Measurements from ENCODE around the gene COBL.

Gene COBL

GRCh38 chr7:51269911-51270310 lies 46.7 kb downstream of the COBL start:
- DNase-seq = no peak

- DNase-seq = no peak
These were observed 47.3 kb downstream of the COBL start for GRCh38 chr7:51269321-51269720.

- no peak for DNase-seq
These were observed 47.8 kb downstream of the COBL start for GRCh38 chr7:51268859-51269258.

GRCh38 chr7:51267169-51267568 lies 49.4 kb downstream of the COBL start:
- DNase-seq = no peak

DNA sequence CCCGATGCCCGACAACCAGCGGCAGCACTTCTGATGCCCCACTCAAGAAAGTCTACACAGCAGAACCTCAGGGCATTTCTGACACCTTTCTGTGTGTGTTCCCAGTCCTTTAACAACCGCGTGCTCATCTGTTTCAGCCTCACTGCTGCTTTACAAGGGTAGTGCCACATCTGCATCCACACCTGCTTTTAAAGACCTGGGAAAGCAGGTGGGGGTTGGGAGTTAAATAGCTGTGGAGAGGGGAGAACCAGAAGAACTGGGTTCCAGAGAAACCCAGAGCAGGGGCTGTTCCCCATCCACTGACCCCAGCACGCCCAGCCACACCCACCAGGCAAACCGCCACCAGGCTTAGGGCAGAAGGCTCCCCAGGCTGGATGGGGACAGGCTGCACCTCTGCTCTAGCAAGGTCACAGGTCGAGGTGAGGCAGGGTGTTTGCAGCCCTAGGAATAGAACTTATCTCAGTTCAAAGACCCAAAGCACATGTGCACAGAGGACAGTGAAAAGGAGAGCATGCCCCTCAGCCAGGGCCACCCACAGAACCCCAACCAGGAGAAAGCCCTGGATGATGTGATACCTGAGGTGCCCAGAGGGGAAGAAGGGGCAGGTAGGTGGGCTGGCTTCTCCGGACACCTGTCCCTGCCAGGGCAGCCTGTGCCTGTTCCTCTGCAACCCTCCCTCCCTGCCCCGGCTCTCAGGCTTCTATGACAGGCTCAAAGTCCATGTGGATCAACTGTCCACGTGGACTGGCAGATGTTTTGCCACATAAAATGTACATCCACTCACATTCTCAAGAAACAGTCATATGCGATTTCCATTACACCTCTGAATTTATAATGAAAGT lies 51.3 kb downstream of the COBL start:
- no peak for DNase-seq

- no peak for DNase-seq
These were observed 52.8 kb downstream of the COBL start for GRCh38 chr7:51263631-51264484.

DNA sequence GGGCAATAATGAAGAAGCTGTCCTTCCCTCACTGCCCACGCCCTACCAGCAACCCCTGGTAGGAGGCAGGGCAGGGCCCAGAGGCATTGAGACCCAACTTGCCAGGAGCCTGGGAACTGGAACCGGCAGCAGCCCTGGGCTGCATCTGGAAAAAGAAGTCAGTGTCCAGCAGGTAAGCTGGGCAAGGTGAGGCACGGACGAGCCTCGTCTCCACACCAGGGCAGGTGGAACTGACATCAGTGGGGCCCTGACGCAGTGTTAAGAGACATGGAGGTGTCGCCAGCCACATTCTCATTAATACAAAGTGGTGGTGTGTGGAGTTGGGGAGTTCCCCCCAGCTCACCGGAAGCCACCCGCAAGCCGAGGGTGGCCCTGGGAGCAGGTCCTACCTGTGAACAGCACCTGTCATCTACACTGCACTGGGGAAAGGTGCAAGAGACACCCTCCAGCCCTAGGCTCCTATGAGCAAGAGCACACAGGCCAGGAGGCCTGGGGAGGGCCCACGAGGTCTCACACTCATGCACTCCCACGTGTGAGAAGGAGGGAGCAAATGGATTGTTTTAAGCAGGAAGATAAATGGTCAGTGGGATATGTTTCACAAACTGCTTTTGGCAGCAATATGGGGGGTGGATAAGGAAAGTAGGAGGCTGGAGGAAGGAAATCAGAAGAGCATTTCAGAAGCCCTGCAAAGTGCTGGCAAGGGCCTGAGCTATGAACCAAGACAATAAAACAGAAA lies 53.6 kb downstream of the COBL start:
- no peak for DNase-seq

DNA sequence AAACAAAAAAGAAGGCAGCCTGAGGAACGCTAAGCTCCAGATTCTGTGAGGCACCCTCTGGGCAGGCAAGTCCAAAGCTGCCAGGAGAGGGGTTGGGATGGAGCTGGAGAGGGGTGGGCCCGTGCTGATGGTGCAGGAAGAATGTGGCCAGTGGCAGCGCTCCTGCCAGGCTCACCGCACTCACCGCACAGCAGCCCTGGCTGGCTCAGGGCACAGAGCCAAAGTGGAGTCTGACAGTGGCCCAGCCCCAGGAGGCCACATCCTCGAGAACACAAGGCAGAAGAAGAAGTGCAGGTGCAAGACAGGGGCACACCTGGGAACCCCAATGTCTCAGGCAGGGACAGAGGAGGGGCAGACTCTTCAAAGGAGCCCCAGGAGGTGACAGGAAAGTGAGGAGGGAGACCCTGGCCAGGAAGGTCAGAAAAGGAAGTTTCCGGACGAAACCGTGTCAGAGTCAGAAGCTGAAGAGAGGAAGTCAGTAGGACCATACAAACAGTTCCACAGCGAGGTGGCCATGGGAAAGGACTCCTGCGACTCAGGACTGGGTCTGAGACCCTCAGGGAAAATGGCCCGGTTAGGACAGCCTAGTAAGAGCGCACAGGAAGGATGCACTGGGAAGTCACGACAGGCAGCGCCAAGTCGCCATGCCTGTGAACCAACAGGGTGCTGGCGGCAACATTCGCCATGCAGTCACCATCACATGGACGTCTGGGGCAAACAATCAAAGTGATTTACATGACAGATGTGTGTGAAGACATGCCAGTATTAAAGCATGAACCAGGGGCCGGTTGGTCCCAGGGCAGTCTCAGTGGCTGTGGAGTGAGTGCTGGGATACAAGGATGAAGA lies 54.4 kb downstream of the COBL start:
- DNase-seq = no peak

- DNase-seq = no peak
These were observed 55.3 kb downstream of the COBL start for GRCh38 chr7:51261117-51261835.

DNA sequence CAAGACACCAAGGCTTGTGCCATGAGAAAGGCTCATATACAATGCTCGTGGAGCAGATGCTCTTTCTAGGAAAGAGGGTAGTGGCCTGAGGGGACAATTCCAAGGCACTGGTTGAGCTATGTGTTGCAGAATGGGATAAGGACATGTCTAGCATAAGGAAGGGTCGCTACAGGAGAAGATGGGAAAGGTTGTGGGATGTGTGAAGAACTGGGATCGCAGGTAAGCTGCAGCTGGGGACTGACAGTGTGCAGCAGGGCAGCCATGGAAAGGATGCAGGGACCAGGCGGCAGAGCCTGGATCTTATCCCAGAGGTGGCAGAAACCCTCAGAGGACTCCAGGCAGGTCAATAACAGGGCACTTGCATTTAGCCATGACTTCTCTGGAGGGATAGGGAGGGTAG lies 56.1 kb downstream of the COBL start:
- DNase-seq = no peak

DNA sequence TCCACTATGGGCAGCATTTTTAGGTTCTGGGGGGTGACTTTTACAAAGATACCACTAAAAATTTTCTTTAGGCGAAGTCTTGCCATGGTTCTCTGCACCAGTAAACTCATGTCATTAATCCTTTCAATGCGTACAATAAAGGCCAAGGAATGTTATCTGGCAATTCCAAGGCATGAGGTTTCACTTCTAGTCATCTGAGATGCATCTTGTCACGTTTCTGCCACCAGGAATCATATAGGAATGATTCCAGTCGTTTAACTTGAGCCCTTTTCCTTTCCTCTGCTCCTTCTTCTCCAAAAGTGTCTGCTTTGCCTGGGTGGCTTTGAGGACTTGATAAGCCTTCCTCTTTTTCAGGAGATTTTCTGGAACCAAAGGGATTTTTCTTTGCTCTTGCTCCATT lies 56.8 kb downstream of the COBL start:
- no peak for DNase-seq

- no peak for DNase-seq
These were observed 59.7 kb downstream of the COBL start for GRCh38 chr7:51256916-51257315.

DNA sequence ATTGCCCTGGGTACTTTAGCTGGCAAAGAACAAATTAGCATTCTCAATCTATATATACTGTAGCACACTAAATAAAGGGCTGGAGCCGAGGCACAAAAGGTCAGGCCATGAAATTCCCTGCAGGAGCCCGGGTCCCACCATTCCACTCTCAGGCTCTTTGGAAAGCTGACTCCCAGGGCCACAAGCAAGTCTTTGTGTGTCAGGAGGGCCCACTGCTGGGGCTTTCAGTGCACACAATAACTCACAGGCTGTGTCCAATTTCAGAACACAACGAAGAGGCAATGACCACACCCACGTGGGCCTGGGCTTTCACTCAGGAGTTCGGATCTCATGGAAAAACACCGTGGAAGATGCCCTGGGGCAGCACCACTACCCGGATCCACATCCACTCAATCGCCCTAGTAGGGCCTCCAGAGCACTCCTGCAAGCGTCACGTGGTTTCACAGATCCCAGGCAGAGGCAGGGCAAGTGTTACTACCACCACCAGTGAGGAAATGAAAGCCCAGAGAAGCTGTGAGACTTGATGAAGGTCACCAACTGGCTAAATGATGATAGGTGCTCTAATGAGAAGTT lies 60.3 kb downstream of the COBL start:
- no peak for DNase-seq

DNA sequence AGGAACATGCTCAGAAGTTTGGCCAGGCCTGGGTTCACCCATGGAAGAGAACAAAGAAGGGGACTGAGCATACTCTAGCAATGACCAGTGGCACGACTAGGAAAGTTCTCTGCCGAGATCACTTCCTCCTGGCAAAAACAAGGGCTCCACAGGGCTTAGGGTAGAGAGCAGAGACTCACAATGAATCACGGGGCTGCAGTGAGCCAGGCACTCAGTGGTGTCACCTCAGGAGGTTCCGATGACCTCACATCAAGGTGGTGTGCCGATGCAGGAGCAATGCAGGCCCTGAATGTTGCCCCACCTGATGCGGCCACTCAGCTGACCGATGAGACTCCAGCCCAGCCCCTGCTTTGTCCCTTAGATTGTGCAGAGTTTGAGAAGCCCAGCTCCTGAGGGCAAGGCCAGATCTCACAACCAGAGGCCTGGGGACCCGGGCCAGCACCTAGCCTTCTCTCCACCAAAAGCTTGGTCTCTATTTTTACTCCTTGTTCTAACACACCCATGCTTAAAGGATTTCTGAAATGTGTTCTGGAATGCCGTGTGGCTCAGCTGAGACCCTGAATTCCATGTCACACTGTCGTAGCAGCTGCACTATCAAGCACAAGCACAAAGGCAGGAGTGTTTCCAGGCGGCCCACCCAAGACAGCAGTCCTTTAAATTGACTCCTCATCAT lies 60.9 kb downstream of the COBL start:
- no peak for DNase-seq

DNA sequence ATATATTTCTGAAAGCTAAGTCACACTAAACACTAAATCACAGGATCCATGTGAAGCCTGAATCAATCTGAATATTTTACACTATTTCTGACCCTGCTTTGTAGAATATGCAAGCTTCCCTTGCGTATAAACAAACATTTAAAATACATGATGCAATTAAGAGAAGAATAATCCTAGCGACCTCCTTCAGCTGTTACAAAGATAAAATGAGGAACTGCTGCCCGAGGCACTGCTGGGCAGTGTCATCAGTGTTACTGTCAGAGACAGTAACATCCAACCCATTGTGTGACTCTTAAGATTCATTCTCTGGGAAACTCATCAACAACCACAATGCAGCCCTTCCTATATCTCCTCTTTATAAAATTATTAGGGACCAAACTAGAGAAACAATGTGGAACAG lies 61.6 kb downstream of the COBL start:
- DNase-seq = no peak

DNA sequence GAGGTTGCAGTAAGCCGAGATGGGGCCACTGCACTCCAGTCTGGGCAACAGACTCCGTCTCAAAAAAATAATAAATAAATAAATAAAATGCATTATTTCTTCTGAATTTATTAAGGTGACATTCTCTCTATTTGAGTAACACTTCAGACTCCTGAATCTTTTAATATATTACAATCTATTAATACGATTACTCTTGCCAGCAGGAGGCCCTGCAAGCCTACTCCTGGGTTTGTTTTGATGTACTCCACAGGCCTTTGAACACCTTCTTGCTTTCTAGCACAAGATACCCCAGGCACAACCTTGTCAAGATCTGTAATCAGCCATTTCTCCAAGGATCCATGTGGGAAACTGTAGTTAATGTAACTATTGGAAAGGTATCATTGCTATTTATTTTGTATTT lies 63.5 kb downstream of the COBL start:
- DNase-seq = no peak

DNA sequence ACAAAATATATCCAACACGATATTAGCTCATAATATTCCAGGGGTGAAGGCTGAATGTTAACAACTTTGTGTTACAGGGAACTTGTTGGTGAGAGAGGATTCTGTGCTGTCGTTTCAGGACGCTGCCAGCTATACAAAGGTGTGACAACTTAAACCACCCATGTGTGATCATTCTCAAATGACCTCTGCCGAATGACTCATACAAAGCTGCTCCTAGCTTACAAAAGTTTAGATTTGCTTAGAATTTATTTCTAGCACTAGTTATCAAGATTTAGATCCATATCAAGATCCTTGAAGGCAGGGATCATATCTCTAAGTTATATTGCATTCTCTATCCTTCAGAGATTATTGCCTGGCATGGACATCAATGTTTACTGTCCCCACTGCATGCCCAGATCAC lies 65.3 kb downstream of the COBL start:
- DNase-seq = no peak

GRCh38 chr7:51250512-51250911 lies 66.1 kb downstream of the COBL start:
- DNase-seq = no peak

DNA sequence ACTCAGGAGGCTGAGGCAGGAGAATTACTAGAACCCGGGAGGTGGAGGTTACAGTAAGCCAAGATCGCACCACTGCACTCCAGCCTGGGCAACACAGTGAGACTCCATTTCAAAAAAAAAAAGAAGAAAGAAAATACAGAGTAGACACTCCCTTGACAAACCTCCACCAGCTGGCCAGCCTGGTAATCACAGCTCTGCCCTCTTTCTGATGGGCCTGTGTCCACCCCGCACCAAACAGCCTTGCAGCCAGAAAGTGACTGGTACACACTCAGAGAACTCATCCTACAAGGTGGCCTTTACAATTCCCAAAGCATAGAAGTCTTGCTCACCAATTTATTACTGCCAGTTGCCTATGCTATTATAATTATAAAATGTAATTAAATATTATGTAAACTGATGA lies 66.6 kb downstream of the COBL start:
- DNase-seq = no peak

DNA sequence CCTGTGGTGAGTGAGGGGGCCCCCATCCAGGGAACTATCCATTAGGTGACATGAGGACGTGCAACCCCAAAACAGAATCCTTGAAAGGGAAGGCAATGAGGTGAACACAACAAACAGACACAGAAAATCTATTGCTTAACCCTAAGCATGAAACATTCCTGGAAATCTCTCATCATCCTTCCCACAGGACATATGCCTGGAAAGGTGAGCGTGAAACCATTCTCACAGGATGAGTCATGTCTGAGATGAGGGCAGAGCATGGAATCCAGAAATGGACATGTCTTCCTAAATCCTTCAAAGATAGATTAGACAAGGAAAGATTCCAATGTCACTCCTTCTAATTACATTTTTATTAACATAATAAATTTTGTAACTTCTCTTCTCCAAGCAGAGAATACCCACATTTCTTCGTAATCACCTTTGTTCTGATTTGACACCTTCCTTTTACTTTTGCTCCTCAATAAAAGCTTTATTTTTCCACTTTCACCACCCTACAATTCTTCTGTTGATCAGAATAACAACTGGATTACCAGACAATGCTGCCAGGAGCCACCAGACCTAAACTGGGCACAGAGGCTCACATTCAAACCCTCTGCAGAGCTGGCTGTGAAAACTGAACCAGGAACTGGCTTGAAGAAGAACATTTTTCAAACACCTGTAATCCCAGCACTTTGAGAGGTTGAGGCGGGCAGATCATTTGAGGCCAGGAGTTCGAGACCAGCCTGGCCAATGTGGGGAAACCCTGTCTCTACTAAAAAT lies 67.2 kb downstream of the COBL start:
- no peak for DNase-seq
